ENCODE data around the gene RAB3C.

DNA sequence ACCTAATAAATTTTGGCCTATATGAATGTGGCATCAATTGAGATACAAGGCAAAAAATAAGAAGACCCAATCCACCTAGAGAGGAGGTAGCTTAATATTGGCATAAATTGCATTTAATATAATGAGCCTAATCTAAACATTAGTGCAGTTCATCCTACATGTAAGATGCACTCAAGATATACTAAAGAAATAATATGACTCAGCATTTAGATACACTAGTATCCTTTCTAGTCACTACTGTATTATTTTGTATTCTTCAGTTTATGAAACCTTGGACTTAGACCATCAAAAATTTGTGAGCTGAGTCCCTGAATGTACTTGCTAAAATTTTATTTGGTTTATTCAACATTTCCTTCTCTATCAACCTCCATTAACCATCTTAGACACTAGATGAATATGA, 104.7 kb downstream of the RAB3C start:
- TF ChIP-seq, protein P1, sequence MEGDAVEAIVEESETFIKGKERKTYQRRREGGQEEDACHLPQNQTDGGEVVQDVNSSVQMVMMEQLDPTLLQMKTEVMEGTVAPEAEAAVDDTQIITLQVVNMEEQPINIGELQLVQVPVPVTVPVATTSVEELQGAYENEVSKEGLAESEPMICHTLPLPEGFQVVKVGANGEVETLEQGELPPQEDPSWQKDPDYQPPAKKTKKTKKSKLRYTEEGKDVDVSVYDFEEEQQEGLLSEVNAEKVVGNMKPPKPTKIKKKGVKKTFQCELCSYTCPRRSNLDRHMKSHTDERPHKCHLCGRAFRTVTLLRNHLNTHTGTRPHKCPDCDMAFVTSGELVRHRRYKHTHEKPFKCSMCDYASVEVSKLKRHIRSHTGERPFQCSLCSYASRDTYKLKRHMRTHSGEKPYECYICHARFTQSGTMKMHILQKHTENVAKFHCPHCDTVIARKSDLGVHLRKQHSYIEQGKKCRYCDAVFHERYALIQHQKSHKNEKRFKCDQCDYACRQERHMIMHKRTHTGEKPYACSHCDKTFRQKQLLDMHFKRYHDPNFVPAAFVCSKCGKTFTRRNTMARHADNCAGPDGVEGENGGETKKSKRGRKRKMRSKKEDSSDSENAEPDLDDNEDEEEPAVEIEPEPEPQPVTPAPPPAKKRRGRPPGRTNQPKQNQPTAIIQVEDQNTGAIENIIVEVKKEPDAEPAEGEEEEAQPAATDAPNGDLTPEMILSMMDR (IDR thresholded peaks at IDR 0.05) = no peak
- TF ChIP-seq POLR2A (IDR thresholded peaks at IDR 0.05) = no peak
